NCI-H460 (cell line): ENCODE measurements around the gene NDUFB11. TPM values are rescaled to one million over a fixed set of nuclear protein-coding genes. Genes with fewer than 3 reads are reported as not detected.

Experiments used
- DNase-seq: peaks from one replicate; pipeline ENCODE4 v3.0.0-alpha.2; 2016; ENCODE audit warnings: low read depth; ENCODE audit errors: extremely low read depth
- total RNA-seq: library from RNA; depleted of rRNA; stranded (reverse); fragments of >200 nt; shearing (Covaris generic); gene quantifications from 2 replicates; pipeline ENCODE4 v1.2.3, GENCODE V29; 2014

Gene NDUFB11
- total RNA-seq, 1 experiment from 2014 or later = 154 TPM

GRCh38 chrX:47175588-47175980, 31.1 kb upstream of the NDUFB11 start:
- no peak for DNase-seq

DNA sequence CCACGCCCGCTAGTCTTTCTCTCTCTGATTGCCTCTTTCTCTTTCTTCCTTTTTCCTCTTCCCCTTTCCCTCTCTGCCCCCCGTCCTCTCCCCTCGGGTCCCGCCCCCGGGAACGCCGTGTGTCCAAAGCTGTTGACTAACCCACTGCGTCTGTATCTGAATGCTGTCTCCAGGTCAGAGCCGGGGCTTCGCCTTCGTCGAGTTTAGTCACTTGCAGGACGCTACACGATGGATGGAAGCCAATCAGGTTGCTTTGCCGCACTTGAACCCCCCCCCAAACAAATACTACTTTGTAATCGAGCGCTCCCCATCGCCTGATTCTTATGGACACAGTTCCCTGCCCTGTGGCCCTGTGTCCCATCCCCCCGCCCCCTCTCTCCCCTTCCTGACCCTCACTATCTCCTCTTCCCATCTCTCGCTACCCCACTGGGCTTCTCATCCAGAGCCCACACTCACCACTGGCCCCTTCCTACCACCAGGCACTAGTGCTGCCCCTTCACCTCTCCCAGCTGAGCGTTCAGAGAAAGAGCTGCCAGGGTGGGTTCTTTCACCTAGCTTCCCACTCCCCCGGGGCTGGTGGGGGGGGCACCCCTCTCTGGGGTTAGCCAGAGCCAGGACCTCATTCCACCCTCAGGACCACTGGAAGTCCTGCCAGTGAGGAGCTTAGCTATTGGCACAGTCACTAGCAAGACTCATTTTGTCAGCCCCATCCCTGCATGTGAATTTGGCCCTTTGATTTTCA, 30.5 kb upstream of the NDUFB11 start:
- no peak for DNase-seq

- DNase-seq = no peak
These were observed 29.9 kb upstream of the NDUFB11 start for GRCh38 chrX:47174376-47174775.

DNA sequence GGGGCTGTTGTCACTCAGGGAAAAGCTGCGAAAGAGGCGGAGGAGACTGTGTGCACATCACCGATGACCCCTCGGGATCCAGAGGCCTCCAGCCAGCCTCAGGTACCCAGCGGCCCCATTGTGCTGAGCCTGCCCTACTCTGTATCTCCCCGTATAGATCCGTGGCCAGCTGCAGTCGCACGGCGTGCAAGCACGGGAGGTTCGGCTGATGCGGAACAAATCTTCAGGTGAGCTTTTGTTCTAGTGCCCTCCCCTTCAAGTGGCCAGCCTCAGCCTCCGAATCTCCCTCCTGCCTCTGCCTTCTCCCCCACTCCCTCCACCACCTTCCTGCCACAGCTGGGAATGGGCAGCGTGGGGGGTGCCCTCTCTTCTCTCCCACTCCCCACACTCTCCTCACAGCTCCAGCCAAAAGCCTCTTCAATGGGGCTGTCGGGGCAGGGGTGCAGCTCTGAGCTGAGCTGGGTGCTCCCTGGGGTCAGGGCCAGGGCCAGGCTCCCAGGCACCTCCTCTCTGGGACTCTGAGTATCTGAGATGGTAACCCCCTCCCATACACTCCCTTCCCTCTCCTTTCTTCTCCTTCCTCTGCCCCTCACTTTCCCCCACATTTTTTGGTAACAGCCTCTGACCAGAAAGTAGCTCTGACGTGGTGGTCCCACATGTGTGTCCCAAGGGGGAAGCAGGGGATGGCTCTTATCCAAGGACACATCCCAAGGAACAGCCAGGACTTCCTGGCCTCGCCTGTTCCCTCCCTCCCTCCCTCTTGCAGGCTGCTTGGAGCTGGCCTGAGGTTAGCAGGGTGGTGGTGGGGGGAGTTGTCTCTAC, 28.7 kb upstream of the NDUFB11 start:
- no peak for DNase-seq

DNA sequence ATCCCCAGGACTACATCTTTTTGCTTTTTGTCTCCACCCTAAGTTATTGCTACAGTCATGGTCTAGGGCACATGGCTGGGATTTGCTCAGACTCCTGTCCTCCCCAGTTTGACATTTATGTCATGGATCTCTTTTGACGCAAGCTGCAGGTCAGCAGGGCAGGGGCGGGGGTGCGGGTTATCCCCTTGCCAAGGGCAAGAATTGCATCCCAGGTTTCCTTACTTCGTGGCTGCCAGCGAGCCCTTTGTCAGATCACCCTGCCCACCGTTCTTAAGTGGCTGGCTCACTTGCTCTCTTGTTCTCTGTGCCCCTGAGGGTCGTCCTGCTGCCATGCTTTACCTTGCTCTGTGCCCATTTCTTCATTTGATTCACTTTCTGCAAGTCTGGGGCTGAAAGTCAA, 28.0 kb upstream of the NDUFB11 start:
- no peak for DNase-seq

GRCh38 chrX:47171996-47172395, 27.5 kb upstream of the NDUFB11 start:
- no peak for DNase-seq

DNA sequence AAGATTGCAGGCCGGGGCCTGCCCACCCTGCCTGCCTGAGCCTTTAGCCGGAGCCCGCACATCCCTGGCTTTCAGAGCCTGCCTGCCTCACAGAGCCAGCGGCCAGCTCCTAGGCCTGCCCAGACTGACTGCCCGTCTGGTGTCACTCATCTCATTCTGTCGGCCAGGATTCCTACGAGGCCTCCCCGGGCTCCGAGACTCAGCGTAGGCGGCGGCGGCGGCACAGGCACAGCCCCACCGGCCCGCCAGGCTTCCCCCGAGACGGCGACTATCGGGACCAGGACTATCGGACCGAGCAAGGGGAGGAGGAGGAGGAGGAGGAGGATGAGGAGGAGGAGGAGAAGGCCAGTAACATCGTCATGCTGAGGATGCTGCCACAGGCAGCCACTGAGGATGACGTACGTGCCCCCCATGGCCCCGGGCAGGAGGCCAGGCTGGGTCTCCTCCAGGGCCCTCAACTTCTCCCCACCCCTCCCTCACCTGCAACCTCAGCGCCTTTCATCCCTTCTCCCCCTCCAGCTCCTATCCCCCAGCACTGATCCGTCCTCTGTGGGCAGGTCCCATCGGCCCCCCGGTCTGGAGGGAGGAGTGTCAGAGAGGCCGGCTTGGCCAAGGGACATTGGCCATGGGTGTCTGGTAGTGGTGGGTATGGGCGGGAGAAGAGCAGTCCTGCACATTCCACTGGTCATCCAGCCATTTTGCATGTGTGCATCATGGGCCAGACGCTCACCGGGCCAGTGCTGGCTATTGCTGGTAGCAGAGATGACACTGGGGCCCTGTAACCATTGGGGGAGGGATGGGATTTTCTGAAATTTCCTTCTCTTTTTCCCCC, 26.6 kb upstream of the NDUFB11 start:
- no peak for DNase-seq

DNA sequence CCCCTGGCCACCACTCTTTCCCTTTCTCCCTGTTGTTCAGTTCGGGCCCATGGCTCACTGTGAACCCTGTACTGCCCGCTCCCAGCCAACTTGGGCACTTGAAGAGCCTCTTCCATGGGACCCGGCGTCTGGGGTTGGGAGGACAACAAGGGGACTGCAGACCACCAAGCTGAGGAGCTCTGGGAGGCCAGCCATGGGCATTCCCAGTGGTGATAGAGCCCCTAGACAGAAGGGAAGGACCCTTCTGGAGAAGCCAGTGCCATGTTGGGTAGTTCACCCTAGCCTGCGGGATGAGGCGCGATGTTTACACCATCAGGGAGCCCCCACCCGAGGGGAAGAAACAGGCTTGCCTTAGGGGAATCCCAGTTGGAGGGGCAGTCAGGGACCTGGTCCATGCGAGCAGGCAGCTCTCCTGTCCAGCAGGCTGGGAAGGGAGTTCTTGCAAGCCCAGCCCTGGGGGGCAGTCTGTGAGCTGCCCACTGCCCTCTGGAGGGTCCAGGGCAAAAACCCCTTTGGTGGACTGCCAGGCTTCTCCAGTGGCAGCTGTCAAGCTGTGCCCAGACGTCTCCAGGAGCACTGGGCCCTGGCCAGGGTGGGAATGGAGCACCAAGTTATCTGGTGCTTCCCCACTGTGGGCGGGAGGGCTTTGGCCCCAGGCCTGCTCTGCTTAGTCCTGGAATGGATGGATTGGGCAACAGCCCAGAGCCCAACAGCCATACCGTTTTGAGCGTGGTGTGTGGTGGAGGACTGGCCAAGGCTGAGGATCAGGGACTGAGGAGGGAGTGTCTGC, 25.4 kb upstream of the NDUFB11 start:
- DNase-seq = no peak

DNA sequence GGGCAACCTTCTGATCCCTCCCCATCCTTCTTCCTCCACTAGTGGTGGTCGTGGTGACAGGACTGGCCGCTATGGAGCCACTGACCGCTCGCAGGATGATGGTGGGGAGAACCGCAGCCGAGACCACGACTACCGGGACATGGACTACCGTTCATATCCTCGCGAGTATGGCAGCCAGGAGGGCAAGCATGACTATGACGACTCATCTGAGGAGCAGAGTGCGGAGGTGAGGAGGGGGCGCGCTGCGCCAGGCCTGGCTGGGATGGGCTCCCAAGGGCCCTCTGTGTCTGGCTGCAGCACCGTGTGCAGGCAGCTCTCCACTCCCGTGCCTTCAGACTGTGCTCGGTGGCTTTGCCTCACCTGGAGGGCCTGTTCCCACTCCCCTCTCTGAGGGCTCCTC, 24.8 kb upstream of the NDUFB11 start:
- DNase-seq = no peak

GRCh38 chrX:47168495-47169073, 24.1 kb upstream of the NDUFB11 start:
- no peak for DNase-seq

GRCh38 chrX:47166126-47166525, 21.6 kb upstream of the NDUFB11 start:
- DNase-seq = no peak

GRCh38 chrX:47164420-47164819, 19.9 kb upstream of the NDUFB11 start:
- DNase-seq = no peak

DNA sequence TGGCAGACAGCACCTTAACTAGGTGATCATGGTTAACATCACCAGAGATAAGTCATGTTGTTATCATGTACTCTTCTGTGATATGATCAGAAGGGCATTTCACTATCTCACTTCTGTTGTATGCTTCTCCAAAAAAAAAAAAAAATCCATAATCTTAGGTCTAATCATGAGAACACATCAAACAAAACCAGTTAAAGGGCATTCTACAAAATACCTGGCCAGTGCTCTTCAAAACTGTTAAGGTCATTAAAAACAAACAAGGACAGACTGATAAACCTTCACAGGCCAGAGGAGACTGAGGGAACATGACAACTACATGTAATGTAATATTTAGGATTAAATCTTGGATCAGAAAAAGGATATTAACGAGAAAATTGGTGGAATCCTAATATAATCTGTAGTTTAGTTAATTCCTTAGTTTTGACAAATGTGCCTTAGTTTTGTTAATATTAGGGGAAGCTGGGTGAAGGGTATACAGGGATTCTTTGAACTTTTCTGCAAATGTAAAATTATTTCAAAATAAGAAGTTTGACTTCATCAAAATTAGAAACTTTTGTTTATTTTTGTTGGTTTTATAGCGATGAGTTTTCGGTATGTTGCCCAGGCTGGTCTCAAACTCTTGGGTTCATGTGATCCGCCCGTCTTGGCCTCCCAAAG, 18.6 kb upstream of the NDUFB11 start:
- DNase-seq = no peak

DNA sequence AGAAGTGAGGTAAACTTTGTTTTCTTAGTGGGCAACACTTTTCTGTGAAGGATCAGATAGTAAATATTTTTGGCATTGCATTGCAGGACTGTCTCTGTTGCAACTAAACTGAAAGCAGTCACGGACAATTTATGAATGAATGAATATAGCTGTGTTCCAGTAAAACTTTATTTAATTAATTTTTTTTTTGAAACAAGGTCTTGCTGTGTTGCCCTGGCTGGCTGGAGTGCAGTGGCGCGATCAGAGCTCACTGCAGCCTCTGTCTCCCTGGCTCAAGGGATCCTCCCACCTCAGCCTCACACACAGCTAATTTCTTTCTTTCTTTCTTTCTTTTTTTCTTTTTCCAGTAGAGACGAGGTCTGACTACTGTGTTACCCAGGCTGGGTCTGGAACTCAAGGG, 16.3 kb upstream of the NDUFB11 start:
- DNase-seq = no peak

- DNase-seq = no peak
These were observed 14.3 kb upstream of the NDUFB11 start for GRCh38 chrX:47158781-47159180.

GRCh38 chrX:47158131-47158530, 13.6 kb upstream of the NDUFB11 start:
- DNase-seq = no peak

DNA sequence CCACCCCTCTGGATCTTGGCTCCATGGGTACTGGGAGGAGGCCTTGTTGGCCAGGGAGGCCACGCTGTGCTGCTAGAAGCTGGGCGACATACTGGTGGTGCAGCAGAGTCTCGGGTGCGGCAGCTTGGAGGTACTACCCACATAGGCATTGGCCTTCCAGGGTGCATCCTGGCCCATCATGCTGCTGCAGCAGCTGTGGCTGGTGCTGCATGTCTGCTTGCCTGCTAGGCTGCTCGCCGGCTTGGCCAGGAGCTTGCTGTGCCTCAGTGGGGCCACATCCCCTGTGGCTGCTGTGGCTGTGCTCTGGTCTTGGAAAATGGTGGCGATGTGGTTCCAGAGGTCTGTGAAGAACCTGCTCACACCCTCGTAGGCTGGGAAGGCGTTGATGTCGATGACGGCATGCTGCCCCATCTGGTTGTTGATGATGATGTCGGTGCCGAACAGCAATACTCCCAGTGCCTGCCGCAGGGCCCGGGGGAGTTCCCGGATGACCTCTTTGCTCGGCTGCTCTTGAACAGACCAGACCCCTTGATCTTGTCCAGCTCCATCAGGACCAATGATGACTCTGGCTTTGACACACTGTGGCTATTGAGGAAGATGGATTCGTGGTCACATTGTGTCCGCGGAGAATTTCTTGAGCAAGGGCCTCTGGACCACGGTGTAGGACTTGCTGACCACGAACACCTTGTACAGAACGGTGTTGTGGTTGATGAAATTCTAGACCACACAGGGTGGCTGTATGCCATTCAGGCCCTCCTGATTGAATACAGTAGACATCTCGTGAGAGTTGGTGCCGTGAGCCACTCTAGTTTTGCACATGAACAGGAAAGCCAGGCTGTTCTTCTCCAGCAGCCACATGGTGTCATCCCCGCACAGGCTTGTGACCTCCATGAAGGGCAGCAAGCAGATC, 12.4 kb upstream of the NDUFB11 start:
- no peak for DNase-seq

DNA sequence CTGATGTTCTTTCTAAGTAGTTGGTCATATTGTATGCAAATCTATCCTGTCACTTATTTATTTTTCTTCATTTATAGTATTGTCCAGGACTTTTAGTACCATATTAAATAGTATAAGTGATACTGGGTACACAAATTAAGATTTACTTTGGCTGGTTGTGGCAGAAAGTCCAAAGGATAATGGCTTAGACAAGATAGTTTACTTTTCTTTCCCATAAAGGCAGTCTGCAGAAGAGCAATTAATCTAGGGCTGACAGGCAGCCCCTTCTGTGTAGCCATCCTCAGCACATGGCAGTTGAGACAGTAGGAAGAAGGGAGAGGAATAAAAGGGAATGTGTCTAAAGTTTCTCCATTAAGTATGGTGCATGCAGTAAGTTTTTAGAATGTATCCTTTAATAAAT, 6.9 kb upstream of the NDUFB11 start:
- DNase-seq = no peak

- no peak for DNase-seq
These were observed 4.4 kb upstream of the NDUFB11 start for GRCh38 chrX:47148946-47149345.
